NT2/D1 (cell line): ENCODE measurements around the gene REM2.
A peak's percentile ranks its signal among the peaks of the same experiment; 100 is the strongest.

Experiments
- DNase-seq: peaks from one replicate; pipeline ENCODE4 v3.0.0-alpha.2; 2011; ENCODE audit warnings: low read depth, low spot score
- H3K27me3 ChIP-seq: 2 replicates; pipeline ENCODE4 v1.6.0; 2011; ENCODE audit warnings: mild to moderate bottlenecking; ENCODE audit not compliant: insufficient read length, insufficient read depth
- H3K36me3 ChIP-seq: 2 replicates; pipeline ENCODE4 v1.6.1; 2011; ENCODE audit warnings: mild to moderate bottlenecking, low read length, mixed read lengths; ENCODE audit not compliant: insufficient read depth, insufficient read length
- H3K4me1 ChIP-seq: 2 replicates; pipeline ENCODE4 v1.5.1; 2011; ENCODE audit not compliant: insufficient read depth, insufficient read length
- H3K4me3 ChIP-seq: 2 replicates; pipeline ENCODE4 v1.5.1; 2011; ENCODE audit warnings: low read depth; ENCODE audit not compliant: insufficient read length
- H3K9ac ChIP-seq: 2 replicates; pipeline ENCODE4 v1.6.0; 2011; ENCODE audit warnings: low read depth; ENCODE audit not compliant: insufficient read length
- H3K9me3 ChIP-seq: 2 replicates; pipeline ENCODE4 v1.5.1; 2011; ENCODE audit warnings: mild to moderate bottlenecking, low read length; ENCODE audit not compliant: insufficient read depth
- SUZ12 ChIP-seq: IDR thresholded peaks from 2 replicates; pipeline ENCODE4 v1.6.1; 2011; ENCODE audit not compliant: insufficient read length, insufficient read depth; ENCODE audit errors: extremely low read depth
- YY1 ChIP-seq: IDR thresholded peaks from 2 replicates; pipeline ENCODE4 v1.6.1; 2011; ENCODE audit not compliant: insufficient read length, insufficient read depth
- ZNF274 ChIP-seq: IDR thresholded peaks from 2 replicates; pipeline ENCODE4 v1.6.1; 2011; ENCODE audit warnings: mild to moderate bottlenecking, low read depth, low read length

REM2 gene

GRCh38 chr14:22883173-22883976 lies at the start of gene REM2:
Gene REM2, plus strand, starts transcription at chr14:22883222. Its CDS starts 66 bp downstream, at chr14:22883288.
- TF ChIP-seq YY1 (no peak), ZNF274 (no peak), SUZ12 (no peak)
- Histone ChIP-seq H3K4me3 (no peak within 1 kb of the TSS), H3K4me1 (peaks cover 34% of the 10 kb centered on the region), H3K9ac (peak within 1 kb of the TSS; percentile 59), H3K36me3 (peaks cover 2% of the 10 kb centered on the region), H3K27me3 (peaks cover 22% of the 10 kb centered on the region), H3K9me3 (no peaks in the 10 kb centered on the region)
- DNase-seq = no peak

- H3K36me3 ChIP-seq = peaks cover 49% of the 10 kb centered on the region
- H3K4me3 ChIP-seq = no peak overlapping the region
- no peaks in the 10 kb centered on the region for H3K27me3 ChIP-seq
- DNase-seq = no peak
- H3K9me3 ChIP-seq = no peaks in the 10 kb centered on the region
- H3K4me1 ChIP-seq = no peaks in the 10 kb centered on the region
- H3K9ac ChIP-seq = no peak overlapping the region
- no peak; the same call in 1 of the 2 replicates for TF ChIP-seq ZNF274
- TF ChIP-seq SUZ12 = no peak
- TF ChIP-seq YY1 = no peak
These were observed 47.5 kb upstream of the REM2 start for GRCh38 chr14:22835505-22835904.

- TF ChIP-seq ZNF274 = no peak
- TF ChIP-seq SUZ12 = no peak
- TF ChIP-seq YY1 = no peak
- H3K9me3 ChIP-seq = no peaks in the 10 kb centered on the region
- no peaks in the 10 kb centered on the region for H3K27me3 ChIP-seq
- H3K4me3 ChIP-seq = peak within 1 kb of the TSS; percentile 72
- peaks cover 52% of the 10 kb centered on the region for H3K36me3 ChIP-seq
- no peaks in the 10 kb centered on the region for H3K4me1 ChIP-seq
- peak; percentile 58 for DNase-seq
- peak within 1 kb of the TSS; percentile 86 for H3K9ac ChIP-seq
These were observed 46.5 kb upstream of the REM2 start, which contains the start of gene MMP14 for GRCh38 chr14:22836301-22837113. Gene MMP14, plus strand, starts transcription at chr14:22836585. Its CDS starts 233 bp downstream, at chr14:22836818.

GRCh38 chr14:22837114-22837749 lies 45.8 kb upstream of the REM2 start:
- Histone ChIP-seq H3K9ac (peak overlapping the region; percentile 86), H3K36me3 (peaks cover 52% of the 10 kb centered on the region), H3K4me3 (peak overlapping the region; percentile 72), H3K4me1 (no peaks in the 10 kb centered on the region), H3K27me3 (no peaks in the 10 kb centered on the region), H3K9me3 (no peaks in the 10 kb centered on the region)
- TF ChIP-seq SUZ12 (no peak), YY1 (no peak), ZNF274 (no peak)
- no peak for DNase-seq

GRCh38 chr14:22837750-22838538 lies 45.1 kb upstream of the REM2 start:
- H3K9ac ChIP-seq = peak overlapping the region; percentile 86
- H3K4me3 ChIP-seq = peak overlapping the region; percentile 72
- TF ChIP-seq ZNF274 = no peak
- no peak for TF ChIP-seq YY1
- TF ChIP-seq SUZ12 = no peak
- H3K36me3 ChIP-seq = peaks cover 58% of the 10 kb centered on the region
- no peaks in the 10 kb centered on the region for H3K27me3 ChIP-seq
- no peak for DNase-seq
- no peaks in the 10 kb centered on the region for H3K9me3 ChIP-seq
- no peaks in the 10 kb centered on the region for H3K4me1 ChIP-seq

- H3K4me3 ChIP-seq = no peak overlapping the region
- no peaks in the 10 kb centered on the region for H3K4me1 ChIP-seq
- TF ChIP-seq ZNF274 = no peak
- TF ChIP-seq YY1 = no peak
- TF ChIP-seq SUZ12 = no peak
- no peak for DNase-seq
- no peaks in the 10 kb centered on the region for H3K27me3 ChIP-seq
- H3K9ac ChIP-seq = peak overlapping the region; percentile 36
- no peaks in the 10 kb centered on the region for H3K9me3 ChIP-seq
- peaks cover 58% of the 10 kb centered on the region for H3K36me3 ChIP-seq
These were observed 44.4 kb upstream of the REM2 start for GRCh38 chr14:22838631-22839041.
